Peyer's patch (tissue), 4 donors: ENCODE data around the gene KCTD4.

Experiments
- CTCF ChIP-seq, 6 experiments: fragments of 450-650 bp in 4 of 6; fragments of 200-600 bp in 2 of 6; sonication (generic) in 1 of 6; IDR thresholded peaks; one replicate each; pipeline ENCODE4 v1.5.1; 2017 to 2019; ENCODE audit warnings: antibody characterized with exemption in 6 of 6, mild to moderate bottlenecking in 3 of 6, moderate library complexity in 1 of 6
- POLR2A ChIP-seq, 2 donors: fragments of 450-650 bp; IDR thresholded peaks; one replicate each; pipeline ENCODE4 v1.5.1; 2017; ENCODE audit warnings: antibody characterized with exemption in 2 of 2, mild to moderate bottlenecking in 2 of 2, moderate library complexity in 2 of 2

DNA sequence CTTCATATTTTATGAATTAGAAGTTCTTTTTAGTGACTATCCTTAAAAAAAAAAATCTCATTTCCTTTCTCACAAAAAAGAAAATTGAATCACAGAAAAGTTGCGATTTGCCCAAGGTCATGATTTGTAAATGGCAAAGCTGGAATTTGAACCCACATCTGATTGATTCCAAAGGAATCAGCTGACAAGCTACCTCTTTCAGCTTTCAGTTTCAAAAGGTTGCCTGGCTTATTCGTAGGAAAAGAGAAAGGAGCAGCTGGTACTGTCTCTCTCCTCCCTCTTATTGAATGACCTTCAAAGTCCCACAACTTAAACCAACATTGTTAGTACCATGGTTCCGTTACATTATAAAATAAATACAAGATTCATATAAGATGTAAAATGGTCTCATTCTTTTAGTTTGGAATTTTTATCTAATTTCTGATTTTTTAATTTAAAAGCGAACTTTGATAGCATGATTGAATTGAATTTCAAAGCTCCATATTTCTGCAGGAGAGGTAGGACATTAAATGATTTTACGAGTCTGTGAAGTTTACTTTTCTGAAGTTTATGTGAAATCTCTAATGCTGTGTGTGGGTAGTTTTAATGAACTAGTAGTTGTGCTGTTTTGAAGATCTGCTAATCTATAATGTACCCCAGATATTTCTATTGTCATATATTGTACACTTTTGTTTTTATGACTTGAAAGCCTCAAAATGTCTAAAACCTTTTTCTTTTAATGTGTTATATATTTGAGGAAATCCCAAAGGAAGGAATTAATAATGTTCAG is 18.5 kb upstream of the KCTD4 start:
- TF ChIP-seq CTCF (IDR thresholded peaks at IDR 0.05), result no peak
- no peak for TF ChIP-seq POLR2A (IDR thresholded peaks at IDR 0.05)
